B cell (primary cell): ENCODE results near the gene HDHD3. TPM values are rescaled to one million over a fixed set of nuclear protein-coding genes. Genes with fewer than 3 reads are reported as not detected.

Source experiments
- ATAC-seq: fragments of 200-7000 bp; cut with Tn5 transposase; one replicate; pipeline ENCODE4 v1.10.0; 2021; ENCODE audit warnings: low read depth, mild to moderate bottlenecking, moderate number of reproducible peaks, moderate library complexity
- CTCF ChIA-PET: fragments of 350-600 bp; sonication (Branson Sonifier 250); formaldehyde crosslinking; loops from one replicate; lab custom pipeline; 2021; ENCODE audit warnings: antibody characterized with exemption, inconsistent platforms; lab: Charles Lee
- POLR2A ChIA-PET: fragments of 350-600 bp; sonication (Branson Sonifier 250); formaldehyde crosslinking; loops from one replicate; lab custom pipeline; 2021; ENCODE audit warnings: antibody characterized with exemption; lab: Charles Lee
- DNase-seq: peaks from one replicate; pipeline ENCODE4 v3.0.0; 2013
- H2AFZ ChIP-seq: 2 replicates; pipeline ENCODE4 v1.6.1; 2012; ENCODE audit warnings: mild to moderate bottlenecking, low read depth, low read length; ENCODE audit not compliant: insufficient read depth, poor library complexity, severe bottlenecking
- H3K27ac ChIP-seq, 2 donors: 1 replicate in 1 of 2; 2 replicates in 1 of 2; pipeline ENCODE4 v1.5.1; 2012 to 2013; ENCODE audit warnings: low read length in 2 of 2, mild to moderate bottlenecking in 2 of 2, moderate library complexity in 1 of 2
- H3K27me3 ChIP-seq, 4 experiments: fragments of 200-600 bp in 1 of 4; sonication (generic) in 1 of 4; replicated peaks in 1 of 4; 1 replicate in 2 of 4; 2 replicates in 2 of 4; pipeline versions ENCODE4 v1.6.1 to v1.7.0; 2013 to 2016; ENCODE audit warnings: low read length in 3 of 4, mild to moderate bottlenecking in 2 of 4, mixed read lengths in 1 of 4, moderate library complexity in 1 of 4; ENCODE audit not compliant: insufficient read depth in 4 of 4, control insufficient read depth in 3 of 4; ENCODE audit errors: control extremely low read depth in 1 of 4
- H3K36me3 ChIP-seq, 2 experiments: replicated peaks in 1 of 2; 1 replicate in 1 of 2; 2 replicates in 1 of 2; pipeline versions ENCODE4 v1.6.1 to v1.7.1; 2013; ENCODE audit warnings: low read length in 1 of 2; ENCODE audit not compliant: insufficient read depth in 2 of 2, control insufficient read depth in 1 of 2; ENCODE audit errors: control extremely low read depth in 1 of 2, extremely low read depth in 1 of 2
- H3K4me1 ChIP-seq, 2 donors: fragments of 200-600 bp in 1 of 2; sonication (generic) in 1 of 2; 1 replicate in 1 of 2; 2 replicates in 1 of 2; pipeline versions ENCODE4 v1.5.1 to v1.6.1; 2013 to 2017; ENCODE audit warnings: low read length in 2 of 2; ENCODE audit not compliant: control insufficient read depth in 2 of 2, insufficient read depth in 2 of 2
- H3K4me2 ChIP-seq: replicated peaks from 2 replicates; pipeline ENCODE3; 2012; ENCODE audit warnings: mild to moderate bottlenecking, low read depth, low read length; ENCODE audit not compliant: poor library complexity, severe bottlenecking
- H3K4me3 ChIP-seq, 5 experiments: fragments of 200-600 bp in 1 of 5; sonication (generic) in 1 of 5; 1 replicate in 3 of 5; 2 replicates in 2 of 5; pipeline versions ENCODE4 v1.5.1 to v1.7.0; 2011 to 2016; ENCODE audit warnings: low read length in 4 of 5, mild to moderate bottlenecking in 4 of 5, low read depth in 2 of 5, control low read depth in 1 of 5, moderate library complexity in 1 of 5; ENCODE audit not compliant: insufficient read depth in 1 of 5; ENCODE audit errors: control extremely low read depth in 1 of 5, extremely low read depth in 1 of 5
- H3K79me2 ChIP-seq: fragments of 200-600 bp; sonication (generic); one replicate; pipeline ENCODE4 v1.6.0; 2016; ENCODE audit warnings: low read length; ENCODE audit not compliant: control insufficient read depth, insufficient read depth
- H3K9ac ChIP-seq: fragments of 200-600 bp; sonication (generic); 2 replicates; pipeline ENCODE4 v1.6.1; 2017; ENCODE audit warnings: mild to moderate bottlenecking, low read length, moderate library complexity
- H3K9me3 ChIP-seq, 3 donors: one replicate each; pipeline versions ENCODE4 v1.6.1 to v1.7.1; 2013; ENCODE audit warnings: low read length in 2 of 3; ENCODE audit not compliant: control insufficient read depth in 2 of 3, insufficient read depth in 1 of 3; ENCODE audit errors: control extremely low read depth in 1 of 3
- H4K20me1 ChIP-seq: 2 replicates; pipeline ENCODE4 v1.6.0; 2012; ENCODE audit warnings: mild to moderate bottlenecking, low read length; ENCODE audit not compliant: insufficient read depth, control insufficient read depth, poor library complexity, severe bottlenecking
- H3K27ac Mint-ChIP-seq: one replicate; pipeline ENCODE4 v1.8.0; 2021; ENCODE audit warnings: mixed read lengths
- H3K27me3 Mint-ChIP-seq: one replicate; pipeline ENCODE4 v1.8.0; 2021; ENCODE audit warnings: mixed read lengths
- H3K4me1 Mint-ChIP-seq: one replicate; pipeline ENCODE4 v1.8.0; 2021; ENCODE audit warnings: mixed read lengths
- H3K4me3 Mint-ChIP-seq: one replicate; pipeline ENCODE4 v1.8.0; 2021; ENCODE audit warnings: mixed read lengths
- H3K9me3 Mint-ChIP-seq: one replicate; pipeline ENCODE4 v1.8.0; 2022; ENCODE audit warnings: mixed read lengths; ENCODE audit not compliant: insufficient read depth
- CTCF ChIP-seq: fragments of 200-600 bp; IDR thresholded peaks from one replicate; pipeline ENCODE4 v1.8.0; 2022; ENCODE audit warnings: antibody characterized with exemption, mild to moderate bottlenecking
- EZH2 ChIP-seq: IDR thresholded peaks from 2 replicates; pipeline ENCODE4 v1.6.1; 2012; ENCODE audit warnings: borderline replicate concordance, low read depth, mild to moderate bottlenecking, moderate library complexity, low read length; ENCODE audit not compliant: insufficient read depth, poor library complexity, severe bottlenecking
- WGBS: methylation state at CpG from one replicate; pipeline ENCODE4 v1.1.5; 2013; ENCODE audit warnings: missing lambda C conversion rate; ENCODE audit not compliant: insufficient coverage; 5-methylcytosine and 5-hydroxymethylcytosine counted together
- intact Hi-C: fragments of 100-400 bp; cut with micrococcal nuclease; formaldehyde crosslinking; loops from one replicate; pipeline ENCODE4 v1.10.0; 2022
- polyA plus RNA-seq: library from polyadenylated mRNA; depleted of rRNA; stranded (reverse); fragments of >200 nt; gene quantifications from 2 replicates; pipeline ENCODE4 v1.2.3, GENCODE V29; 2012
- total RNA-seq, 2 donors: library from RNA; stranded (reverse); fragments of 120-200 nt in 1 of 2; gene quantifications; 1 replicate in 1 of 2; 2 replicates in 1 of 2; pipeline versions ENCODE4 v1.2.3 to v1.2.4, GENCODE V29; 2013 to 2022

Gene HDHD3
- total and polyA plus RNA-seq, 2 donors (not counting 1 experiment from before 2014, with no cell fraction given) = 26.2 to 36.3 TPM

DNA sequence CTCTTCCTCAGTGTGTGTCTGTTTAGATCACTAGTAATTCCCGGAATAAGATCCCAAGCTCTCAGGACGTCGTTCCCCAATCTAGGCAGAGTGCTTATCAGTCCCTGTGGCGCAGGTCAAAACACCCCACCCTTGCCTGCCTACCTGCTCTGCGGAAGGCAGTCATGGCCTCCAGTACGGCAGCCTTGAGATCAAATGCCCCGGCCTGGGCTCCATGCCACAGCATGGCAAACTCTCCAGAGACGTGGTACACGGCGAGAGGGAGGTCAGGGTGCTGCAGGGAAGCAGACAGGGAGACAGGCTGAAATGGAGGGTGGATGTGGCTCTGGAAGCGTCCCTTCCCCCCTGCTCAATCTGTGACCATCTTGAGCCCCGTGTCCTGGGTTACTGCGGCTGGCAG is 12.0 kb upstream of the HDHD3 start:
- Histone ChIP-seq H3K9ac (no peak overlapping the region), H3K4me2 (no peak overlapping the region), H3K27me3 (no peaks in the 10 kb centered on the region), H3K4me3 (no peak overlapping the region), H4K20me1 (no peaks in the 10 kb centered on the region), H2AFZ (no peak overlapping the region), H3K27ac (no peak overlapping the region), H3K9me3 (no peaks in the 10 kb centered on the region), H3K4me1 (no peaks in the 10 kb centered on the region), H3K79me2 (no peaks in the 10 kb centered on the region), H3K36me3 (peaks cover 0 to 53% of the 10 kb centered on the region in 2 experiments)
- Mint-ChIP-seq H3K4me3 (no peak overlapping the region), H3K27ac (no peak overlapping the region), H3K27me3 (no peaks in the 10 kb centered on the region), H3K9me3 (no peaks in the 10 kb centered on the region), H3K4me1 (no peaks in the 10 kb centered on the region)
- CTCF ChIA-PET = no interaction called here
- intact Hi-C loops = no loop called here
- no peak for TF ChIP-seq CTCF
- TF ChIP-seq EZH2 = no peak
- POLR2A ChIA-PET = no interaction called here
- ATAC-seq (no peak), DNase-seq (no peak)
- 93% methylated on average over 8 of the region's 13 CpGs for WGBS

DNA sequence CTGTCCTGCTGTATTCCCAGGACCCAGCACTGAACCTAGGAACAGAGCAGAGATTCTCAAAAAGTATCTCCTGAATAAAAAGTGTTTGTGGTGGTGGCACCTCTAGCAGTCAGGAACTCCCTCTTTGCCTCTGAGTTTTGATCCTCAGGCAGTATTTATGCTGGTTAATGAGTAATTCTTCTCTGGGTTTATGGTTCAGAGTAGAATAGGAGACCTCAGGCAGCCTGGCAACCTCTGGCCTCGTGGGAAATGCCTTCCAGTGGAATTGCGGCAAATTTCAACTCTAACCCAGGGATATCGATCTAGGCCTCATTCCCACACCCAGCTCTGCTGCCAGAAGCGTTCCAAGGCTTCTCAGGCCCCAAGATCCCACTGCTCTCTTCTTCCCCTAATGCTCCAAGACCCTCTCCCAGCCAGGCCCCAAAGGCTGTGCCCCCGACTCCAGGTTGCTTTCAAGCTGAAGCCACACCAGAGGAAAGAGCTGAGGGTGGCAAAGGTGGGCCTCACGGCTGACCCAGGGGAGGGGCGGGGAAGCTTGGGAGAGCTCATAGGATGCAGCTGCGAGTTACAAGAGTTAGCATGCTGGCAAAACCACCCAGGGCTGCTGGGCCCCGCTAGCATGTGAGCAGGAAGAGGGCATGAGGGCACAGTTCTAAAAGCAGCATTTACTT is 10.9 kb upstream of the HDHD3 start:
- H3K27ac Mint-ChIP-seq = no peak overlapping the region
- H3K36me3 ChIP-seq = peaks cover 0 to 53% of the 10 kb centered on the region in 2 experiments
- H3K27me3 ChIP-seq = no peaks in the 10 kb centered on the region
- ChIA-PET POLR2A (interaction anchor here (0.6 kb wide), 1 partner anchor 10 kb away, joined by 6 read pairs; no protein-coding TSS in a partner anchor), CTCF (interaction anchor here (1.8 kb wide), 1 partner anchor 14 kb away, joined by 5 read pairs; no protein-coding TSS in a partner anchor)
- H3K4me3 ChIP-seq = no peak overlapping the region
- no peaks in the 10 kb centered on the region for H3K4me1 Mint-ChIP-seq
- no peak overlapping the region for H3K4me3 Mint-ChIP-seq
- no peaks in the 10 kb centered on the region for H4K20me1 ChIP-seq
- no peak overlapping the region for H2AFZ ChIP-seq
- no peaks in the 10 kb centered on the region for H3K27me3 Mint-ChIP-seq
- no peak overlapping the region for H3K9ac ChIP-seq
- no peaks in the 10 kb centered on the region for H3K79me2 ChIP-seq
- H3K4me2 ChIP-seq = no peak overlapping the region
- ATAC-seq (no peak), DNase-seq (no peak)
- intact Hi-C loops = no loop called here
- no peak overlapping the region for H3K27ac ChIP-seq
- TF ChIP-seq EZH2 (no peak), CTCF (no peak)
- H3K4me1 ChIP-seq = no peaks in the 10 kb centered on the region
- no peaks in the 10 kb centered on the region for H3K9me3 Mint-ChIP-seq
- WGBS = 90% methylated on average over 8 of the region's 9 CpGs
- H3K9me3 ChIP-seq = no peaks in the 10 kb centered on the region
